Inflammatory macrophage treated with lipopolysaccharide for 4 hours (primary cell): ENCODE measurements around the gene LRRK1.
A peak's percentile ranks its signal among the peaks of the same experiment; 100 is the strongest.
"Not testable (repeated sequence)": the region's sequence is repeated elsewhere in the genome, so short reads cannot be mapped to it uniquely, and the experiment has no call there.

Experiments used
- DNase-seq: peaks from one replicate; pipeline ENCODE4 v3.0.0-alpha.2; 2020

Gene LRRK1

DNA sequence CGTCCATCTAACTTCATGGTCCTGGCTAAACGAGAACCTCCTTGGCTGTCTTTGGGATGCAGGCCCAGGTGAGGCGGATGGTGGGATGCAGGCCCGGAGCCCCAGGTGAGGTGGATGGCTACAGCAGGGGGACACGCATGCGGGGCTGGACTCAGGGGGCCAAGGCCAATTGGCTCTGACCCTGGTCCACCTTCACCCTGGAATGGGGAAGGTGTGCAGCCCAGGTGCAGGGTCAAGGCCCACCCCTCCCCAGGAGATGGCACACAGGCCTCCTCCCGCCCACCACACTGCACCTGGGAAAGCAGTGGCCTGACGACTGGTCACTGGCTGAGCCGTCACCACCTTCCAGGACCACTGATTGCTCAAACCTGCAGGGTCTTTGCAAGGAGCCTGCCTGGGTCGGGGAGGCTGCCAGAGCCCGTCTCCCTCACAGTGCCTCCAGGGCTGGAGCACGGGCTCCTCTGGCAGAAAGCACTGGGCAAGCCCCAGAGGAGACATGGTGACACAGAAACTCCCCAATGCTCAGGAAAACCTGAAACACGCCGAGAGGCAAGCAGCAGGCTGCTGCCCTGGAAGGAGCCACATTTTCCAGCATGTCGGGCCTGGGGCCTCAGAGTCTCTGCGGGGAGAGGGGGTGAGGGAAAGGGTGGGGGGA lies 159.6 kb downstream of the LRRK1 start:
- DNase-seq, result no peak

- no peak for DNase-seq
Measured at GRCh38 chr15:101081900-101082299, 162.7 kb downstream of the LRRK1 start.

DNA sequence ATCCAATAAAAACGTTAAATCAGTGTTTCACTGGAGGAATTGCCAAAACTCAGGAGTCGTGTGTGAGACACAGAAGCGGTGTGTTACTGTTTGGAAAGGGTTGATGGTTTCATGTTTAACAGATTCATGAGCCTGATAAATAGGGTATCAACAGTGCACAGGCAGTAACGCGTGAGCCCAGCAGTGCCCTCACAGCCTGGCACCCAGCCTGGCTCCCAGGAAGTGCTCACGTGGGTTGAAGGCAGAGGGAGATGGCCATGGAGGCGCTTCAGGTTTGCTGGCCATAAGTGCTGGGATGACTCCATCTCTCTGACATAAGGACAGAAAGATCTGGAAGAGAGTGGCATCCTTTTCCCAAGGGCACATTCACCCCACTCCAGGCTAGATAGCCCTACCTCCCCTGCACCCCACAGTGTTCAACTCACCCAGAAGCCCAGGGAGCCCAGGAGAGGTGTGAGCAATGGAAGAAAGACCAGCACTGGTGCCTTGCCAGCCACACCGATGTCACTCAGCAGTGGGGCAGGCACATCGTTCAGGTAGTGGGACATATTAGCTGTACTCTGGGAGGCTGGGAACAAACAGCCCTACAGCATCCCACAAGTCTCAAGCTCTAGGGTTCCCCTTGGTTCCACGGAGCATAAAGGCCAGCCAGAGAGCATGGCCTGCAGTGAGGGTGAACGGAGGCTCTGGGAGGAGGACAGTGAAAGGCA lies 164.3 kb downstream of the LRRK1 start:
- no peak for DNase-seq

DNA sequence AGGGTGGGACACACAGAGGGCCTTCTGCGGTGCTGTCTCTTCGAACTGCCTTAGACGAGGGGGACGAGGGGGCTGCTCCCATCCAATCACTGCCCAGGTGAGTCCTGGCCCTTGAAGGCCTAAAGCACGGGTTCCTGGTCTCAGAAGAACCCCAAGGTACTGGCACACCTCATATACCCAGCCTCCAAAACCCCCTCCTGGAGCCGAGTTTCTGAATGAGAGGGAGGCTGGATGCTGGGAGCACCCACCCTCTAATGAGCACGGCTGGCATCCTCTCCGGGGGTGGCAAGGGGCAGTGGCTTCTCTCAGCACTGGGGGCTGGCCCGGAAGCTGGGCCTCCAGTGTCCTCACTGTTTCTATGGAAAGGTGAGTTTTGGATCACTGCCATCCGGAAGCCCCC lies 165.6 kb downstream of the LRRK1 start:
- DNase-seq, result no peak

- DNase-seq, result no peak
Measured at GRCh38 chr15:101085311-101085700, 166.1 kb downstream of the LRRK1 start.

GRCh38 chr15:101086394-101087171 lies 167.4 kb downstream of the LRRK1 start:
- DNase-seq, result no peak

- DNase-seq, result no peak
Measured at GRCh38 chr15:101087172-101087769, 168.1 kb downstream of the LRRK1 start.

DNA sequence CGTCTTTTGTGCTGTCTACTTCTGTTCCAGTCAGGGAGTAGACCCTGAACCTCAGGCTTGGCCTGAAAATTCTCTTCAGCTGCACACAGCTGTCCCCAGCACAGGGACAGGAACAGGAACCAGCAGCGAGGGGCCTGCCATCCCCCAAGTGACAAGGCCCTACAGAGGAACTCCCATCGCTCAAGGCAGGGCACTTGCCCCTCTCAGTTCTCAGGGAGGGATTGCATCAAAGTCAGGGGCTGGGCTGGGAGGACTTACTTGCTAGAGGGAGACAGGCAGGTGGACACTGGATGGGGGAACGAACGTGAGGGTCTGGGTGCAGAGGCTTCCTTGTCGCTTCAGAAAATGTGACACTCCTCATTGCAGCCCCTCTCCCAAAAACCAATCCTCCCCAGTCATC lies 169.1 kb downstream of the LRRK1 start:
- no peak for DNase-seq

- DNase-seq, result peak; percentile 57
Measured at GRCh38 chr15:101088788-101089578, 169.8 kb downstream of the LRRK1 start.

- no peak for DNase-seq
Measured at GRCh38 chr15:101089579-101090427, 170.6 kb downstream of the LRRK1 start.

DNA sequence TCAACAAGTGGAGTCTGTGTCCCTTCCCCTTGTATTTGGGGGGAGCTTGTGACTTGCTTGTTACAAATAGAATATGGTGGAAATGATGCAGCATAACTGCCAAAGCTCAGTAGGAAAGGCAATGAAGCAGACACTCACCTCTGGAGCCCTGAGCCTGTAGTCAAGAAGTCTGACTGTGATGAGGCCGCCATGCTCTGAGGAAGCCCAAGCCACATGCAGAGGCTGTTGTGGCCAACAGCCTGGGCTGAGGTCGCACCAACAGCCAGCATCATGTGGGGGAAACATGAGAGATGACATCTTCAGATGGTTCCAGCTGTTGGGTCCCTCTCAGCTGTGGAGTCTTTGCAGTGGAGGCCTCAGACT lies 171.3 kb downstream of the LRRK1 start:
- no peak for DNase-seq

GRCh38 chr15:101091080-101092017 lies 172.2 kb downstream of the LRRK1 start:
- no peak for DNase-seq

- DNase-seq, result peak; percentile 89
Measured at GRCh38 chr15:101092156-101092866, 173.2 kb downstream of the LRRK1 start.

GRCh38 chr15:101092867-101093202 lies 173.7 kb downstream of the LRRK1 start:
- no peak for DNase-seq

GRCh38 chr15:101093958-101094357 lies 174.8 kb downstream of the LRRK1 start:
- no peak for DNase-seq

DNA sequence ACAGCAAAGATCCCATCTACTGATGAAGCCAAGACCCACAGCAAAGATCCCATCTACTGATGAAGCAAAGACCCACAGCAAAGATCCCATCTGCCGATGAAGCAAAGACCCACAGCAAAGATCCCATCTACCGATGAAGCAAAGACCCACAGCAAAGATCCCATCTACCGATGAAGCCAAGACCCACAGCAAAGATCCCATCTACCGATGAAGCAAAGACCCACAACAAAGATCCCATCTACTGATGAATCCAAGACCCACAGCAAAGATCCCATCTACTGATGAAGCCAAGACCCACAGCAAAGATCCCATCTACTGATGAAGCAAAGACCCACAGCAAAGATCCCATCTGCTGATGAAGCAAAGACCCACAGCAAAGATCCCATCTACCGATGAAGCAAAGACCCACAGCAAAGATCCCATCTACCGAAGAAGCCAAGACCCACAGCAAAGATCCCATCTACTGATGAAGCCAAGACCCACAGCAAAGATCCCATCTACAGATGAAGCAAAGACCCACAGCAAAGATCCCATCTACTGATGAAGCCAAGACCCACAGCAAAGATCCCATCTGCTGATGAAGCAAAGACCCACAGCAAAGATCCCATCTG lies 176.7 kb downstream of the LRRK1 start:
- DNase-seq, result not testable (repeated sequence)

DNA sequence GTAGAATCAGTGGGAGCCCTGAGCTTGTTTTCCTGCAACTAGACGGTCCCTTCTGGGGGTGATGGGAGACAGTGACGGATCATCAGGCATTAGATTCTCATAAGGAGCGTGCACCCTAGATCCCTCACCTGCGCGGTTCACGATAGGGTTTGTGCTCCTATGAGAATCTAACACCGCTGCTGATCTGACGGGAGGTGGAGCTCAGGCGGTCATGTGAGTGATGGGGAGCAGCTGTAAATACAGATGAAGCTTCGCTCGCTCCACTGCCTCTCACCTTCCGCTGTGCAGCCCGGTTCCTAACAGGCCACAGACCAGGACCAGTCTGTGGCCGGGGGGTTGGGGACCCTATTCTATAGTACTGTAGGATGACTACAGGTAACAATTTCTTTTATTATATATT lies 178.0 kb downstream of the LRRK1 start:
- no peak for DNase-seq

- no peak for DNase-seq
Measured at GRCh38 chr15:101099183-101099582, 180.0 kb downstream of the LRRK1 start.

DNA sequence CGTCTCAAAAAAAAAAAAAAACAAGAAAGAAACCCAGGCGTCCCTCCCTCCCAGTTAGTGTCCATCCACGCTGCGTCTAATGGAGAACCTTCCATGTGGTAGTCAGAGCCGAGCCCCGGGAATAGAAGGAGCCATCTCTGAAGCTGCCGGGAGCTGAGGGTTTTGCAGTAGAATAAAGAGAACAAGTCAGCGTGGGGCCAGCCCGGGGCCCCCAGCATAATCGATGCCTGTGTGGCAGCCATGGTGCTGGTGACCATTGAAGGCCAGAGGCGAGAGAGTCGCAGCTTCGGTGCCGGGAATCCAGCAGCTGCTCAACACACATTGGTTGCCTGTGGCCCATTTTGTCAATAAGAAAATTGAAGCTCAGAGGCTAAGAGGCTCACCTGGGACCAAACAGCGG lies 181.0 kb downstream of the LRRK1 start:
- DNase-seq, result no peak
